Upper lobe of right lung (tissue), 1 donor: ENCODE data around the gene LTB. TPM values are rescaled to one million over a fixed set of nuclear protein-coding genes. Genes with fewer than 3 reads are reported as not detected.
A peak's percentile ranks its signal among the peaks of the same experiment; 100 is the strongest.

ENCODE experiments used
- ATAC-seq: fragments of 200-7000 bp; cut with Tn5 transposase; one replicate; pipeline ENCODE4 v1.9.1; 2020; ENCODE audit warnings: mild to moderate bottlenecking, moderate library complexity
- DNase-seq: peaks from one replicate; pipeline ENCODE4 v3.0.0-alpha.2; 2020
- H3K27ac ChIP-seq: fragments of 200-600 bp; one replicate; pipeline ENCODE4 v1.8.0; 2022
- H3K27me3 ChIP-seq: fragments of 200-600 bp; one replicate; pipeline ENCODE4 v1.8.0; 2022; ENCODE audit warnings: mild to moderate bottlenecking
- H3K36me3 ChIP-seq: fragments of 200-600 bp; one replicate; pipeline ENCODE4 v1.8.0; 2022
- H3K4me1 ChIP-seq: fragments of 200-600 bp; one replicate; pipeline ENCODE4 v1.8.0; 2022
- H3K4me3 ChIP-seq: fragments of 200-600 bp; one replicate; pipeline ENCODE4 v1.8.0; 2022; ENCODE audit warnings: mild to moderate bottlenecking
- H3K9me3 ChIP-seq: fragments of 200-600 bp; one replicate; pipeline ENCODE4 v1.8.0; 2022
- intact Hi-C: fragments of 100-400 bp; cut with DNase I; formaldehyde crosslinking; loops from one replicate; pipeline ENCODE4 v1.11.0; 2022
- total RNA-seq: library from RNA; stranded (reverse); fragmentation: NEBNext Ultra II Directional; extraction: Animal tissue kit (Norgen Biotek cat#: 25700); gene quantifications from one replicate; pipeline ENCODE4 v1.2.1, GENCODE V29; 2021
- TF ChIP-seq, protein P1 (sequence below): fragments of 200-600 bp; IDR thresholded peaks from one replicate; pipeline ENCODE4 v1.8.0; 2022; ENCODE audit warnings: antibody characterized with exemption
- donor health status: DM: no; HTN: yes; CAD: no; lungs with severe emphysema.

LTB gene
- total RNA-seq, 1 donor from 2014 or later: 6.2 TPM

DNA sequence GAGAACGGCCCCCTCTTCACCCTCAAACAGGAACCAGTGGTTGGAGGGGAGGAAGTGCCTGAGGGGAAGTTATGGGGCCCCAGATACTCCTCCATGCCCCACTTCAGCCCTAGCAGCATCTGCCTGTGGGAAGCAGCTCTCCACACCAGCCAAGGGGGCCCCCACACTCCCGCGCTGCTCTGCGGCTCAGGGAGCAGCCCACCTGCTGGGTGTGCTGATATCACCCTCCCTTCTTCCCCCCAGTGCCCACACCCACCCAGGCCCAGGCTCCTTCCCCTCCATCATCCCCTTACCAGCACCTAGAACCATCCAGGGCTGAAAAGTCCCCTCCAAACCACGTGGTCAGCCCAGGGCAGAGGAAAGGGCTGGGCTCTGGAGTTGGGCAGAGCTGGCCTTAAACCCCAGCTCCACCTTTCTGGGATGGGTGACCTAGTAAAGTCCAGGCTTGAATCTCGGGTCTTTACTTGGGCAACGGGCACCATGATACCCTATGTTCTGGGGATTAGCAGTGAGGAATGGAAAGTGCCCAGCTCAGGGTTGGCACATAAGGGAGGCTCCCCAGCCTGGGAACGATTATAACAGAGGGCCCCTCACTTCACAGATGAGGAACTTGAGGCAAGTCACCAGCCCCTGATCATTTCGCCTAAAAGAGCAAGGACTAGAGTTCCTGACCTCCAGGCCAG lies 4.5 kb upstream of the LTB start:
- intact Hi-C loops: no loop called here
- no peaks in the 10 kb centered on the region for H3K9me3 ChIP-seq
- no peaks in the 10 kb centered on the region for H3K36me3 ChIP-seq
- H3K4me1 ChIP-seq: peaks cover 12% of the 10 kb centered on the region
- TF ChIP-seq, protein P1, sequence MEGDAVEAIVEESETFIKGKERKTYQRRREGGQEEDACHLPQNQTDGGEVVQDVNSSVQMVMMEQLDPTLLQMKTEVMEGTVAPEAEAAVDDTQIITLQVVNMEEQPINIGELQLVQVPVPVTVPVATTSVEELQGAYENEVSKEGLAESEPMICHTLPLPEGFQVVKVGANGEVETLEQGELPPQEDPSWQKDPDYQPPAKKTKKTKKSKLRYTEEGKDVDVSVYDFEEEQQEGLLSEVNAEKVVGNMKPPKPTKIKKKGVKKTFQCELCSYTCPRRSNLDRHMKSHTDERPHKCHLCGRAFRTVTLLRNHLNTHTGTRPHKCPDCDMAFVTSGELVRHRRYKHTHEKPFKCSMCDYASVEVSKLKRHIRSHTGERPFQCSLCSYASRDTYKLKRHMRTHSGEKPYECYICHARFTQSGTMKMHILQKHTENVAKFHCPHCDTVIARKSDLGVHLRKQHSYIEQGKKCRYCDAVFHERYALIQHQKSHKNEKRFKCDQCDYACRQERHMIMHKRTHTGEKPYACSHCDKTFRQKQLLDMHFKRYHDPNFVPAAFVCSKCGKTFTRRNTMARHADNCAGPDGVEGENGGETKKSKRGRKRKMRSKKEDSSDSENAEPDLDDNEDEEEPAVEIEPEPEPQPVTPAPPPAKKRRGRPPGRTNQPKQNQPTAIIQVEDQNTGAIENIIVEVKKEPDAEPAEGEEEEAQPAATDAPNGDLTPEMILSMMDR: no peak
- H3K4me3 ChIP-seq: peak overlapping the region; percentile 35
- peak; percentile 80 for ATAC-seq
- peak; percentile 68 for DNase-seq
- peak overlapping the region; percentile 60 for H3K27ac ChIP-seq
- H3K27me3 ChIP-seq: no peaks in the 10 kb centered on the region

- DNase-seq (peak; percentile 64), ATAC-seq (peak; percentile 71)
- no peaks in the 10 kb centered on the region for H3K27me3 ChIP-seq
- peak within 1 kb of the TSS; percentile 35 for H3K4me3 ChIP-seq
- no peaks in the 10 kb centered on the region for H3K9me3 ChIP-seq
- TF ChIP-seq, protein P1: no peak
- no peaks in the 10 kb centered on the region for H3K36me3 ChIP-seq
- intact Hi-C loops: no loop called here
- H3K27ac ChIP-seq: peak within 1 kb of the TSS; percentile 60
- H3K4me1 ChIP-seq: peaks cover 16% of the 10 kb centered on the region
Measured at GRCh38 chr6:31586008-31586407, 3.8 kb upstream of the LTB start, which contains the start of gene LST1. TSS of gene LST1 (plus strand) at chr6:31586277. CDS start at chr6:31587300, 1,023 bp downstream.

DNA sequence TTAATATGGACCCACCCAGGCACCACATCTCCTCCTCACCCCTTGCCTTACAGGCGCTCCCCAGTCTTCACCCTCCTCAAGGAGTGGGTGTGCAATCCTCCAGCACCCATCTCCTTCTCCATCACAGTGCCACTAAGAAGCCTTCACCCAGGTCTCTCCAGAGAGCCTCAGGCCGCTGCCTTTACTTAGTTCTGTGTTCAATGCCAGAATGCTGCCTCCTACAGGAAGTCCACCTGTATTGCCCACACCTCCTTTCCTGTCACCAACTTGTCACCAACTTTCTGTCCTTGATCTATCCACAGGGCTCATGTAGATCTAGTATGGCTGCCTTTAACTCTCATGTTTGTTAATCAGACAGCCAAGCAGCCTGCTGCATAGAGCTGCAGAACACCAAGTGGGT lies 3.3 kb upstream of the LTB start:
- ATAC-seq: no peak
- H3K4me3 ChIP-seq: no peak overlapping the region
- H3K9me3 ChIP-seq: no peaks in the 10 kb centered on the region
- no peaks in the 10 kb centered on the region for H3K36me3 ChIP-seq
- no peak for DNase-seq
- H3K27ac ChIP-seq: peak overlapping the region; percentile 60
- H3K27me3 ChIP-seq: no peaks in the 10 kb centered on the region
- intact Hi-C loops: no loop called here
- H3K4me1 ChIP-seq: peaks cover 16% of the 10 kb centered on the region
- TF ChIP-seq, protein P1: peak; percentile 22

GRCh38 chr6:31581434-31582229 lies 592 bp downstream of the LTB start:
- DNase-seq (no peak), ATAC-seq (no peak)
- intact Hi-C loops: no loop called here
- Histone ChIP-seq H3K4me3 (peak overlapping the region; percentile 73), H3K36me3 (no peaks in the 10 kb centered on the region), H3K27me3 (no peaks in the 10 kb centered on the region), H3K4me1 (peaks cover 12% of the 10 kb centered on the region), H3K27ac (peak overlapping the region; percentile 84), H3K9me3 (no peaks in the 10 kb centered on the region)
- TF ChIP-seq, protein P1: no peak

GRCh38 chr6:31580807-31581433 lies 1.3 kb downstream of the LTB start:
- intact Hi-C loops: no loop called here
- no peaks in the 10 kb centered on the region for H3K27me3 ChIP-seq
- H3K36me3 ChIP-seq: no peaks in the 10 kb centered on the region
- TF ChIP-seq, protein P1: peak; percentile 99
- peak overlapping the region; percentile 84 for H3K27ac ChIP-seq
- H3K9me3 ChIP-seq: no peaks in the 10 kb centered on the region
- peak; percentile 97 for ATAC-seq
- H3K4me1 ChIP-seq: peaks cover 12% of the 10 kb centered on the region
- H3K4me3 ChIP-seq: peak overlapping the region; percentile 73
- peak; percentile 94 for DNase-seq
